HUES6 (cell line): ENCODE measurements around the gene LAD1.

Experiments
- H3K27ac ChIP-seq: 2 replicates; pipeline ENCODE4 v1.7.0; 2013; ENCODE audit warnings: low read depth, mild to moderate bottlenecking, low read length, inconsistent platforms
- H3K27me3 ChIP-seq: 2 replicates; pipeline ENCODE4 v1.6.1; 2013; ENCODE audit warnings: low read length; ENCODE audit not compliant: control insufficient read depth, insufficient read depth
- H3K36me3 ChIP-seq: 2 replicates; pipeline ENCODE4 v1.6.1; 2013; ENCODE audit warnings: low read length; ENCODE audit not compliant: control insufficient read depth, insufficient read depth
- H3K4me1 ChIP-seq: 2 replicates; pipeline ENCODE4 v1.6.1; 2013; ENCODE audit warnings: low read length; ENCODE audit not compliant: control insufficient read depth, insufficient read depth
- H3K4me3 ChIP-seq: 2 replicates; pipeline ENCODE4 v1.5.1; 2013; ENCODE audit warnings: low read depth, low read length
- H3K9ac ChIP-seq: one replicate; pipeline ENCODE4 v1.6.1; 2013; ENCODE audit warnings: mild to moderate bottlenecking, low read length
- H3K9me3 ChIP-seq: 2 replicates; pipeline ENCODE4 v1.6.1; 2013; ENCODE audit warnings: low read depth, low read length; ENCODE audit not compliant: control insufficient read depth, insufficient read depth

The LAD1 gene

GRCh38 chr1:201429736-201430501, 30.8 kb upstream of the LAD1 start:
- no peak overlapping the region for H3K9ac ChIP-seq
- H3K27me3 ChIP-seq: no peaks in the 10 kb centered on the region
- H3K4me1 ChIP-seq: peaks cover 3% of the 10 kb centered on the region; the same call in 1 of the 2 replicates
- no peaks in the 10 kb centered on the region for H3K36me3 ChIP-seq
- H3K4me3 ChIP-seq: no peak overlapping the region
- no peak overlapping the region for H3K27ac ChIP-seq
- H3K9me3 ChIP-seq: no peaks in the 10 kb centered on the region

- no peaks in the 10 kb centered on the region; the same call in 1 of the 2 replicates for H3K9me3 ChIP-seq
- H3K27ac ChIP-seq: no peak overlapping the region
- no peaks in the 10 kb centered on the region for H3K36me3 ChIP-seq
- H3K4me3 ChIP-seq: no peak overlapping the region
- no peaks in the 10 kb centered on the region for H3K27me3 ChIP-seq
- H3K9ac ChIP-seq: no peak overlapping the region
- H3K4me1 ChIP-seq: peaks cover 3% of the 10 kb centered on the region; the same call in 1 of the 2 replicates
Observed at GRCh38 chr1:201427963-201428362, 28.8 kb upstream of the LAD1 start.

- Histone ChIP-seq H3K27ac (no peak overlapping the region), H3K9me3 (no peaks in the 10 kb centered on the region; the same call in 1 of the 2 replicates), H3K27me3 (no peaks in the 10 kb centered on the region), H3K4me1 (peaks cover 7% of the 10 kb centered on the region; the same call in 1 of the 2 replicates), H3K9ac (no peak overlapping the region), H3K4me3 (no peak overlapping the region), H3K36me3 (no peaks in the 10 kb centered on the region)
Observed at GRCh38 chr1:201426479-201427310, 27.6 kb upstream of the LAD1 start.

- Histone ChIP-seq H3K36me3 (no peaks in the 10 kb centered on the region), H3K4me3 (no peak overlapping the region), H3K9me3 (no peaks in the 10 kb centered on the region; the same call in 1 of the 2 replicates), H3K27ac (no peak overlapping the region), H3K4me1 (peaks cover 20% of the 10 kb centered on the region; the same call in 1 of the 2 replicates), H3K27me3 (no peaks in the 10 kb centered on the region), H3K9ac (no peak overlapping the region)
Observed at GRCh38 chr1:201424146-201424545, 25.0 kb upstream of the LAD1 start.

GRCh38 chr1:201423655-201424054, 24.5 kb upstream of the LAD1 start:
- H3K9me3 ChIP-seq: no peaks in the 10 kb centered on the region; the same call in 1 of the 2 replicates
- peaks cover 20% of the 10 kb centered on the region; the same call in 1 of the 2 replicates for H3K4me1 ChIP-seq
- no peak overlapping the region for H3K27ac ChIP-seq
- H3K36me3 ChIP-seq: no peaks in the 10 kb centered on the region
- H3K27me3 ChIP-seq: no peaks in the 10 kb centered on the region
- H3K9ac ChIP-seq: no peak overlapping the region
- H3K4me3 ChIP-seq: no peak overlapping the region

GRCh38 chr1:201422436-201423030, 23.4 kb upstream of the LAD1 start:
- Histone ChIP-seq H3K4me1 (peaks cover 20% of the 10 kb centered on the region; the same call in 1 of the 2 replicates), H3K4me3 (no peak overlapping the region), H3K9ac (no peak overlapping the region)

GRCh38 chr1:201422026-201422425, 22.9 kb upstream of the LAD1 start:
- H3K4me1 ChIP-seq: peaks cover 20% of the 10 kb centered on the region; the same call in 1 of the 2 replicates
- H3K27ac ChIP-seq: no peak overlapping the region
- H3K36me3 ChIP-seq: no peaks in the 10 kb centered on the region
- H3K9ac ChIP-seq: no peak overlapping the region
- no peak overlapping the region for H3K4me3 ChIP-seq
- no peaks in the 10 kb centered on the region; the same call in 1 of the 2 replicates for H3K9me3 ChIP-seq
- no peaks in the 10 kb centered on the region for H3K27me3 ChIP-seq

More at GRCh38 chr1:201422436-201423030, 23.4 kb upstream of the LAD1 start:
- Histone ChIP-seq H3K27ac (no peak overlapping the region), H3K9me3 (no peaks in the 10 kb centered on the region; the same call in 1 of the 2 replicates), H3K36me3 (no peaks in the 10 kb centered on the region), H3K27me3 (no peaks in the 10 kb centered on the region)

GRCh38 chr1:201421041-201421440, 21.9 kb upstream of the LAD1 start:
- Histone ChIP-seq H3K9me3 (no peaks in the 10 kb centered on the region; the same call in 1 of the 2 replicates), H3K36me3 (no peaks in the 10 kb centered on the region), H3K9ac (no peak overlapping the region), H3K27me3 (no peaks in the 10 kb centered on the region), H3K4me1 (peaks cover 18% of the 10 kb centered on the region; the same call in 1 of the 2 replicates), H3K27ac (no peak overlapping the region), H3K4me3 (no peak overlapping the region)

GRCh38 chr1:201420608-201421002, 21.5 kb upstream of the LAD1 start:
- Histone ChIP-seq H3K36me3 (no peaks in the 10 kb centered on the region), H3K9ac (no peak overlapping the region), H3K4me3 (no peak overlapping the region), H3K4me1 (peaks cover 18% of the 10 kb centered on the region; the same call in 1 of the 2 replicates), H3K9me3 (no peaks in the 10 kb centered on the region; the same call in 1 of the 2 replicates), H3K27me3 (no peaks in the 10 kb centered on the region), H3K27ac (no peak overlapping the region)

- Histone ChIP-seq H3K9me3 (peaks cover 4% of the 10 kb centered on the region; the same call in 1 of the 2 replicates), H3K27ac (no peak overlapping the region), H3K9ac (no peak overlapping the region), H3K36me3 (no peaks in the 10 kb centered on the region), H3K27me3 (no peaks in the 10 kb centered on the region), H3K4me1 (peaks cover 18% of the 10 kb centered on the region; the same call in 1 of the 2 replicates), H3K4me3 (no peak overlapping the region)
Observed at GRCh38 chr1:201419746-201420607, 20.9 kb upstream of the LAD1 start.
